Mesenchymal stem cell (in vitro differentiated cells and primary cell): ENCODE data around the gene GRHL1.

Experiments
- DNase-seq: peaks from one replicate; pipeline ENCODE4 v3.0.0-alpha.2; 2013
- H2AFZ ChIP-seq: one replicate; pipeline ENCODE4 v1.6.1; 2013; ENCODE audit warnings: low read depth, mild to moderate bottlenecking, control low read depth, inconsistent platforms, low read length, moderate library complexity
- H2AK5ac ChIP-seq: 2 replicates; pipeline ENCODE4 v1.6.1; 2013; ENCODE audit warnings: low read length, moderate library complexity, mild to moderate bottlenecking, inconsistent platforms; ENCODE audit not compliant: severe bottlenecking
- H2BK120ac ChIP-seq: one replicate; pipeline ENCODE4 v1.6.1; 2013; ENCODE audit warnings: low read depth, mild to moderate bottlenecking, inconsistent platforms, low read length, moderate library complexity
- H2BK12ac ChIP-seq, 2 experiments: one replicate each; pipeline ENCODE4 v1.6.1; 2013; ENCODE audit warnings: inconsistent platforms in 2 of 2, low read length in 2 of 2, mild to moderate bottlenecking in 2 of 2, moderate library complexity in 2 of 2, control low read depth in 1 of 2
- H2BK15ac ChIP-seq: one replicate; pipeline ENCODE4 v1.6.1; 2013; ENCODE audit warnings: mild to moderate bottlenecking, low read depth, inconsistent platforms; ENCODE audit not compliant: poor library complexity, severe bottlenecking
- H2BK5ac ChIP-seq: 2 replicates; pipeline ENCODE4 v1.6.1; 2013; ENCODE audit warnings: low read depth, mild to moderate bottlenecking, low read length, control low read depth, inconsistent platforms; ENCODE audit not compliant: poor library complexity, severe bottlenecking
- H3K14ac ChIP-seq, 2 experiments: one replicate each; pipeline ENCODE4 v1.6.1; 2013; ENCODE audit warnings: inconsistent platforms in 2 of 2, low read length in 2 of 2, control low read depth in 1 of 2, mild to moderate bottlenecking in 1 of 2, moderate library complexity in 1 of 2
- H3K18ac ChIP-seq, 2 experiments: one replicate each; pipeline ENCODE4 v1.6.1; 2013; ENCODE audit warnings: inconsistent platforms in 2 of 2, low read length in 2 of 2, control low read depth in 1 of 2, low read depth in 1 of 2, mild to moderate bottlenecking in 1 of 2
- H3K23ac ChIP-seq, 2 experiments: one replicate each; pipeline ENCODE4 v1.6.1; 2013; ENCODE audit warnings: inconsistent platforms in 2 of 2, low read length in 2 of 2, mild to moderate bottlenecking in 2 of 2, moderate library complexity in 2 of 2, control low read depth in 1 of 2
- H3K27ac ChIP-seq: 2 replicates; pipeline ENCODE4 v1.5.1; 2013; ENCODE audit warnings: mild to moderate bottlenecking, moderate library complexity, low read length, control low read depth, inconsistent platforms; ENCODE audit not compliant: poor library complexity, severe bottlenecking
- H3K27me3 ChIP-seq, 2 experiments: 2 replicates each; pipeline versions ENCODE4 v1.6.1 to v1.7.0; 2013; ENCODE audit warnings: low read length in 2 of 2, mild to moderate bottlenecking in 2 of 2, moderate library complexity in 2 of 2, control low read depth in 1 of 2, inconsistent platforms in 1 of 2; ENCODE audit not compliant: control insufficient read depth in 1 of 2, insufficient read depth in 1 of 2
- H3K36me3 ChIP-seq, 2 experiments: 2 replicates each; pipeline versions ENCODE4 v1.6.1 to v1.7.0; 2013; ENCODE audit warnings: low read length in 2 of 2, control low read depth in 1 of 2, inconsistent platforms in 1 of 2, low read depth in 1 of 2, mild to moderate bottlenecking in 1 of 2; ENCODE audit not compliant: insufficient read depth in 2 of 2, control insufficient read depth in 1 of 2
- H3K4ac ChIP-seq, 2 experiments: one replicate each; pipeline ENCODE4 v1.6.1; 2013; ENCODE audit warnings: inconsistent platforms in 2 of 2, low read length in 2 of 2, mild to moderate bottlenecking in 2 of 2, moderate library complexity in 2 of 2, control low read depth in 1 of 2, low read depth in 1 of 2
- H3K4me1 ChIP-seq: 2 replicates; pipeline ENCODE4 v1.6.1; 2013; ENCODE audit warnings: low read depth, low read length, control low read depth; ENCODE audit not compliant: control insufficient read depth, insufficient read depth
- H3K4me2 ChIP-seq: 2 replicates; pipeline ENCODE4 v1.6.1; 2013; ENCODE audit warnings: low read length, mild to moderate bottlenecking, inconsistent platforms; ENCODE audit not compliant: poor library complexity, severe bottlenecking
- H3K4me3 ChIP-seq, 2 experiments: 2 replicates each; pipeline versions ENCODE4 v1.5.1 to v1.7.0; 2013; ENCODE audit warnings: low read length in 2 of 2, mild to moderate bottlenecking in 2 of 2, control low read depth in 1 of 2, low read depth in 1 of 2; ENCODE audit not compliant: insufficient read depth in 1 of 2
- H3K79me1 ChIP-seq: replicated peaks from 2 replicates; pipeline ENCODE4 v1.6.1; 2013; ENCODE audit warnings: mild to moderate bottlenecking, control low read depth, low read length, inconsistent platforms; ENCODE audit not compliant: poor library complexity, severe bottlenecking
- H3K9ac ChIP-seq: 2 replicates; pipeline ENCODE4 v1.7.0; 2013; ENCODE audit warnings: mild to moderate bottlenecking, low read length, moderate library complexity
- H3K9me3 ChIP-seq: 2 replicates; pipeline ENCODE4 v1.7.0; 2013; ENCODE audit warnings: mild to moderate bottlenecking, low read length; ENCODE audit not compliant: control insufficient read depth
- H4K8ac ChIP-seq: one replicate; pipeline ENCODE4 v1.6.1; 2013; ENCODE audit warnings: inconsistent platforms, mild to moderate bottlenecking, low read length, moderate library complexity
- H4K91ac ChIP-seq: one replicate; pipeline ENCODE4 v1.6.1; 2013; ENCODE audit warnings: mild to moderate bottlenecking, low read length, inconsistent platforms
- WGBS: methylation state at CpG from one replicate; pipeline ENCODE4 v1.1.7; 2013; ENCODE audit warnings: mixed read lengths; 5-methylcytosine and 5-hydroxymethylcytosine counted together

GRHL1 gene

GRCh38 chr2:10019174-10019573 lies 67.7 kb downstream of the GRHL1 start:
- Histone ChIP-seq H3K14ac (no peak overlapping the region), H2BK120ac (no peak overlapping the region), H3K27ac (no peak overlapping the region), H3K23ac (no peak overlapping the region), H3K4me2 (no peak overlapping the region), H3K9ac (no peak overlapping the region), H2AK5ac (no peak overlapping the region), H3K27me3 (peaks cover 18 to 29% of the 10 kb centered on the region in 2 experiments), H2AFZ (no peak overlapping the region), H3K4me1 (no peaks in the 10 kb centered on the region), H2BK5ac (no peak overlapping the region), H3K4ac (no peak overlapping the region), H4K8ac (no peak overlapping the region), H3K79me1 (no peaks in the 10 kb centered on the region), H3K36me3 (no peaks in the 10 kb centered on the region), H3K18ac (peak overlapping the region in 1 of 2 experiments; percentile 63), H3K4me3 (no peak overlapping the region), H2BK12ac (no peak overlapping the region), H2BK15ac (no peak overlapping the region), H4K91ac (no peak overlapping the region), H3K9me3 (peaks cover 6% of the 10 kb centered on the region)
- peak; percentile 71 for DNase-seq
- WGBS = 82% methylated on average over 7 of the region's 8 CpGs

- WGBS = 85% methylated on average over 22 of the region's 27 CpGs
- Histone ChIP-seq H3K4me3 (no peak overlapping the region), H2BK120ac (no peak overlapping the region), H3K4me2 (no peak overlapping the region), H2AFZ (no peak overlapping the region), H2BK15ac (no peak overlapping the region), H3K4ac (no peak overlapping the region), H3K4me1 (no peaks in the 10 kb centered on the region), H2BK12ac (no peak overlapping the region), H3K18ac (no peak overlapping the region), H3K27me3 (peaks cover 18 to 29% of the 10 kb centered on the region in 2 experiments), H3K9me3 (peaks cover 6% of the 10 kb centered on the region), H3K36me3 (no peaks in the 10 kb centered on the region), H2AK5ac (no peak overlapping the region), H3K79me1 (no peaks in the 10 kb centered on the region), H3K23ac (no peak overlapping the region), H4K8ac (no peak overlapping the region), H3K9ac (no peak overlapping the region), H3K27ac (no peak overlapping the region), H4K91ac (no peak overlapping the region), H2BK5ac (no peak overlapping the region), H3K14ac (no peak overlapping the region)
- no peak for DNase-seq
Measured at GRCh38 chr2:10019602-10020400, 68.3 kb downstream of the GRHL1 start.

GRCh38 chr2:10022041-10022421 lies 70.5 kb downstream of the GRHL1 start:
- no peak overlapping the region for H2BK120ac ChIP-seq
- H2BK12ac ChIP-seq = no peak overlapping the region
- no peak overlapping the region for H3K23ac ChIP-seq
- H4K91ac ChIP-seq = no peak overlapping the region
- H3K4me3 ChIP-seq = no peak overlapping the region
- no peaks in the 10 kb centered on the region for H3K79me1 ChIP-seq
- peaks cover 9 to 19% of the 10 kb centered on the region in 2 experiments for H3K27me3 ChIP-seq
- no peaks in the 10 kb centered on the region for H3K4me1 ChIP-seq
- 94% methylated on average over 16 of the region's 16 CpGs for WGBS
- H3K9me3 ChIP-seq = peaks cover 6% of the 10 kb centered on the region
- no peak overlapping the region for H3K4me2 ChIP-seq
- no peak overlapping the region for H2AFZ ChIP-seq
- no peak overlapping the region for H2BK15ac ChIP-seq
- H3K18ac ChIP-seq = no peak overlapping the region
- no peak overlapping the region for H3K14ac ChIP-seq
- H3K36me3 ChIP-seq = no peaks in the 10 kb centered on the region
- no peak overlapping the region for H2BK5ac ChIP-seq
- H3K9ac ChIP-seq = no peak overlapping the region
- no peak overlapping the region for H3K27ac ChIP-seq
- H2AK5ac ChIP-seq = no peak overlapping the region
- no peak for DNase-seq
- H4K8ac ChIP-seq = no peak overlapping the region
- no peak overlapping the region for H3K4ac ChIP-seq

- Histone ChIP-seq H2AFZ (no peak overlapping the region), H4K8ac (no peak overlapping the region), H3K23ac (no peak overlapping the region), H3K4me2 (no peak overlapping the region), H2BK15ac (no peak overlapping the region), H2AK5ac (no peak overlapping the region), H3K9me3 (peaks cover 2% of the 10 kb centered on the region), H3K14ac (no peak overlapping the region), H3K9ac (no peak overlapping the region), H3K18ac (no peak overlapping the region), H3K27me3 (peaks cover 5 to 19% of the 10 kb centered on the region in 2 experiments), H3K27ac (no peak overlapping the region), H3K4me1 (no peaks in the 10 kb centered on the region), H2BK12ac (no peak overlapping the region), H3K4me3 (no peak overlapping the region), H2BK5ac (no peak overlapping the region), H3K79me1 (no peaks in the 10 kb centered on the region), H2BK120ac (no peak overlapping the region), H4K91ac (no peak overlapping the region), H3K36me3 (no peaks in the 10 kb centered on the region), H3K4ac (no peak overlapping the region)
- WGBS = 85% methylated on average over 4 of the region's 4 CpGs
- no peak for DNase-seq
Measured at GRCh38 chr2:10022445-10022844, 71.0 kb downstream of the GRHL1 start.
